Measurements from ENCODE around the gene FAM181A.

The FAM181A gene

DNA sequence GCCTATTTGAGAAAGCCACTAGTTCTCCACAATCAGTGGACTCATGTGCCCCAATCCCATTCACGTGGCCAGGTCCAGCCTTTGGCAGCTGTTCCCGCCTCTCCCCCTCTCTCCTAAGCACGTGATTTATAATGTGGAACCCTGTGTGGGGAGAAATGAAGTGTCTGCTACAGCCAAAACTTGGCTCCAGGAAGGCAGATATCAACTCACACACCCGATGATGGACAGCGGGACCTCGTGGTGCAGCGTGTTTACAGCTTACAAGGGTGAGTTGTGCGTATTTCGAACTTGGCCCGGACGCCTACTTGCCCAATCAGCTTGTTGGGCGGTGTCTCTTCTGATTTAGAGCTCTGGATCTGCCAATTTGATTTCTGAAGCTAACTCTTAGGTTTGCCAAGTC lies 38.1 kb upstream of the FAM181A start:
- in situ Hi-C loops (cut with MboI; ENCODE audit: low sequenced_read_pairs, unreplicated experiment): no loop called here
- TF ChIP-seq, protein P1, sequence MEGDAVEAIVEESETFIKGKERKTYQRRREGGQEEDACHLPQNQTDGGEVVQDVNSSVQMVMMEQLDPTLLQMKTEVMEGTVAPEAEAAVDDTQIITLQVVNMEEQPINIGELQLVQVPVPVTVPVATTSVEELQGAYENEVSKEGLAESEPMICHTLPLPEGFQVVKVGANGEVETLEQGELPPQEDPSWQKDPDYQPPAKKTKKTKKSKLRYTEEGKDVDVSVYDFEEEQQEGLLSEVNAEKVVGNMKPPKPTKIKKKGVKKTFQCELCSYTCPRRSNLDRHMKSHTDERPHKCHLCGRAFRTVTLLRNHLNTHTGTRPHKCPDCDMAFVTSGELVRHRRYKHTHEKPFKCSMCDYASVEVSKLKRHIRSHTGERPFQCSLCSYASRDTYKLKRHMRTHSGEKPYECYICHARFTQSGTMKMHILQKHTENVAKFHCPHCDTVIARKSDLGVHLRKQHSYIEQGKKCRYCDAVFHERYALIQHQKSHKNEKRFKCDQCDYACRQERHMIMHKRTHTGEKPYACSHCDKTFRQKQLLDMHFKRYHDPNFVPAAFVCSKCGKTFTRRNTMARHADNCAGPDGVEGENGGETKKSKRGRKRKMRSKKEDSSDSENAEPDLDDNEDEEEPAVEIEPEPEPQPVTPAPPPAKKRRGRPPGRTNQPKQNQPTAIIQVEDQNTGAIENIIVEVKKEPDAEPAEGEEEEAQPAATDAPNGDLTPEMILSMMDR (IDR thresholded peaks at IDR 0.05; ENCODE audit: borderline replicate concordance, control extremely low read depth, extremely low read depth, insufficient read depth, missing control alignments): no peak
- no peak for DNase-seq (ENCODE audit: low spot score)

DNA sequence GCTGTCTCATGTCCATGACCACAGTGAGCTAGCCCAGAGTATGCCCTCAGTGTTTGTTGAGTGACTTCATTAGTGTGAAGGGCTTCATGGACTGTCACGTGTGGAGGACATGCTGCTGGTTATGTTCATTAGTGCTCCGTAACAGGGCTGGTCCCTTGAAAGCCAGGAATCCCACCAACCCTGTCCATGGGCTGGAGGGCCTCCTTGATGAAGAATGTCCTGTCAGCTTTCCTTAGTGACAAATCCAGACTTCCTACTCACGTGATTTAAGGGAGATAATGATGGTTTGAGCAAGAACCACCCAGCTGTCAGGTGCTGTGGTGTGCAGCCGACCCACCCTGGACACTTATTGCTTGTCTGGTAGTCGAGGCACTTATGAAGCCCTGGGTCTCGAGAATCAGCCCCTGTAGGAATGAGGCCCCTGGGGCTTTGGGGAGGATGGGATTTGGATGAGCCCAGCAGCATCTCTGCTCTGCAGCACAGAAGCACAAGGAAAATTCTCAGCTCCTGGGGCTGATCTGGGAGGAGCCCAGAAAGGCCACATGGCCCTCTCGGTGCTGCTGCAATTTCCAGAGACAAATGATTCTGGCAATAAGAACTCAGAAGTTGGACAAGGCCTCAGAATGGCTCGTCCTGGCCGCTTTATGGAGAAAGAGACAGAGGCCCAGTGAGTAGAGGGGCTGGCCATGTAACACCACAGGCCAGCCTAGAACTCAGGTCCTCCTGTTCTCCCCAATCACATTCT lies 37.2 kb upstream of the FAM181A start:
- no peak for DNase-seq (ENCODE audit: low spot score)
- TF ChIP-seq, protein P1 (IDR thresholded peaks at IDR 0.05; ENCODE audit: borderline replicate concordance, control extremely low read depth, extremely low read depth, insufficient read depth, missing control alignments): no peak
- in situ Hi-C loops (cut with MboI; ENCODE audit: low sequenced_read_pairs, unreplicated experiment): no loop called here

DNA sequence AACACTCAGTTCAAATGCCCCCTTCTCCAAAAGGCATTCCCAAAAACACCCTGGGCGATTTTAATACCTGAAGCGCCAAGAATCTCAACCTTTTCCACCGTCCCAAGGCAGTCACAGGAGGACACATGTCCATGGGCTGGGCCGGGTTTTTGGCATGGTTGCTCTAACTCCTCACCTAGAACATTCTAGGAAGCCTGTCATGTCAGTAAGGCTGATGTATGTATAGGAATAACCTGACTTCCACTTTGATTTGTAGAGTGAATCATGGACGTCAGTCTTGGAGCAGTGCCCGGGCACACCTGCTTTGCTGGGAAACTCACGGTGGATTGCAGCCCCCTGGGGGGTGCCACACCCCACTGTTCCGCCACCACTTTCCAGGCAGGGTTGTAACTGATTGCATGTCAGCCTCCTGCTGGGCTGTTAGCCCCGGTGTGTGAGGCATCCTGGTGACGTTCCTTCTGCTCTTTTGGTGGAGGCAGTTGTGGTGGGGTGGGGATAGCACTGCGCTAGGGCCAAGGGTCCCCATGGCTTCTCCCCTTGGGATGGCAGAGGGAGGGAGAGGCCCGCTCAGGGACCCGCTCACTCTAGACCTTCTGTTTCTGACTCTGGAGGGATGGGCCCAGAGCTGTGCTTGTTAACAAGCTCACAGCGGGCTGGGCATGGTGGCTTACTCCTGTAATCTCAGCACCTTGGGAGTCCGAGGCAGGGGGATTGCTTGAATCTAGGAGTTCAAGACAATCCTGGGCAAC lies 35.2 kb upstream of the FAM181A start:
- no peak for DNase-seq (ENCODE audit: low spot score)
- in situ Hi-C loops (cut with MboI; ENCODE audit: low sequenced_read_pairs, unreplicated experiment): no loop called here
- TF ChIP-seq, protein P1 (IDR thresholded peaks at IDR 0.05; ENCODE audit: borderline replicate concordance, control extremely low read depth, extremely low read depth, insufficient read depth, missing control alignments): no peak

DNA sequence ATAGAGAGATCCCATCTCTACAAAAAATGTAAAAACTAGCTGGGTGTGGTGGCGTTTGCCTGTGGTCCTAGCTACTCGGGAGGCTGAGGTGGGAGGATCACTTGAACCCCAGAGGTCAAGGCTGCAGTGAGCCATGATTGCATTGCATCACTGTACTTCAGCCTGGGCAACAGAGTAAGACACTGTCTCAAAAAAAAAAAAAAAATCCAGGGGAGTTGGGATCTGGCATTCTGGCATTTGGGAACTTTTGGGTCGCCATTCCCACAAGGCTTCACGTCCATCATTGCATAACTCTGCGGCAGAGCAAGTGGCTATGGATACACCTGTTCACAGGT lies 34.7 kb upstream of the FAM181A start:
- TF ChIP-seq, protein P1 (IDR thresholded peaks at IDR 0.05; ENCODE audit: borderline replicate concordance, control extremely low read depth, extremely low read depth, insufficient read depth, missing control alignments): no peak
- in situ Hi-C loops (cut with MboI; ENCODE audit: low sequenced_read_pairs, unreplicated experiment): no loop called here
- no peak for DNase-seq (ENCODE audit: low spot score)

DNA sequence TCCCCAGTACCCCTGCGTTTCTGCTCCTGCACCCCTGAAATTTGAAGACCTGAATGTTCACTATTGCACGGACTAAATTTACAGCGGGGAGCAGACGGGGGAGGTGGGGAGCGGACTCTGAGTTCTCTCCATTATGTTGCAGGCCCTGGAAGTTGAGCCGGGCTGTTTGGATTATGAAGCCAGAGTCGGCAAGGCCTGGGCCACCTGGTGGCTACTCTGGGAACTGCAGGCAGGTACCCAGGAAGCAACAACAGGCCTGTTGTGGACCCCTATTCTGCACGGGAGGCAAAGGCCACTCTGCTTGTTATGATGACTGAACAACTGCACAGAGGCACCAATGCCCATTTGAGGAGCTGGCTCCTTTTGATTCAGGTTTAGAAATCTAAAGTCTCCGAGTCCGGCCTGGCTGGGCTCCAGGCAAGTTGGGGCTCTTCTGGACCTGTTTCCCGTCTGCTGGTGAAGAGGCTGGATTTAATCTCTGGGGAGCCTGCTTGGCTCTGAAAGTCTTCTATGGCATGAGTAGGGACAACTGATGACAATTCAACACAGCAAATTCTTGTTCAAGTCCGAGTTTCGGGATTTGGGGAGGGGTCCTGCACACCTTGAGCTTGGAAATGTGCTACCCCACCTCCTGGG lies 34.1 kb upstream of the FAM181A start:
- peak; percentile 82 for DNase-seq (ENCODE audit: low spot score)
- in situ Hi-C loops (cut with MboI; ENCODE audit: low sequenced_read_pairs, unreplicated experiment): no loop called here
- TF ChIP-seq, protein P1 (IDR thresholded peaks at IDR 0.05; ENCODE audit: borderline replicate concordance, control extremely low read depth, extremely low read depth, insufficient read depth, missing control alignments): peak; percentile 92

DNA sequence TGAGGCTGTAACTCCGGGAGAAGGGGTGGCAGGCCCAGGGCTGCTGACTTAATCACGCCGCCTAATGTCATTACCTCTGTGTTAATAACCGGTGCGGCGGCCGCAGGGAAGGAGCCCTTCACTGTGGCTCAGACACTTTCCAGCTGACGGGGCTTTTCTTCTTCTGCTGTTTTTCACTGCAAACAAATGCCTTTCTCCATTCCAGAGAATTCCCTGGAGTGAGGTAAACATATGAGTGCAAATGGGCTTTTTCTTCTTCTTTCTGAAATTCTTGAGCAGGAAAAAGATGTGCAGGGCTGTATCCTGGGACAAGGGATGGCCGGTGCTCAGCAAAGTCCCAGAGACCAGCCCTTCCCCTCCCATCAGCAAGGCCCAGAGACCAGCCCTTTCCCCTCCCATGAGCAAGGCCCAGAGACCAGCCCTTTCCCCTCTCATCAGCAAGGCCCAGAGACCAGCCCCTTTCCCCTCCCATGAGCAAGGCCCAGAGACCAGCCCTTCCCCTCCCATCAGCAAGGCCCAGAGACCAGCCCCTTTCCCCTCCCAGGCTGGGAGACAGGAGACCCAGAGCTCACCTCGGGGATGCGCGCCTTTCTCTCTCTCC lies 33.4 kb upstream of the FAM181A start:
- in situ Hi-C loops (cut with MboI; ENCODE audit: low sequenced_read_pairs, unreplicated experiment): no loop called here
- DNase-seq (ENCODE audit: low spot score): no peak
- TF ChIP-seq, protein P1 (IDR thresholded peaks at IDR 0.05; ENCODE audit: borderline replicate concordance, control extremely low read depth, extremely low read depth, insufficient read depth, missing control alignments): no peak

Data from GM13976 (cell line).